Measurements from ENCODE around the gene HOXC10.

- no peak for TF ChIP-seq SPI1 (IDR thresholded peaks at IDR 0.05; ENCODE audit: low read depth, low read length)
- no peak for TF ChIP-seq POLR2A (IDR thresholded peaks at IDR 0.05; ENCODE audit: low read depth, low read length)
- no peak for TF ChIP-seq PAX5 (IDR thresholded peaks at IDR 0.05; ENCODE audit: insufficient read depth, low read length, severe bottlenecking)
- no peak for TF ChIP-seq POU2F2 (IDR thresholded peaks at IDR 0.05; ENCODE audit: low read depth, low read length)
- no peak for TF ChIP-seq TAF1 (IDR thresholded peaks at IDR 0.05; ENCODE audit: low read depth, low read length)
- TF ChIP-seq POLR2AphosphoS5 (IDR thresholded peaks at IDR 0.05; ENCODE audit: low read depth, low read length), result no peak
Measured at GRCh38 chr12:53937099-53937498, 47.8 kb upstream of the HOXC10 start.

Data from GM12891 (cell line).